Activated CD4-positive, alpha-beta T cell treated with anti-CD3 and anti-CD28 coated beads for 4 hours (primary cell): Measurements from ENCODE around the gene AKR1C1.
"Not testable (repeated sequence)": the region's sequence is repeated elsewhere in the genome, so short reads cannot be mapped to it uniquely, and the experiment has no call there.

ENCODE experiments used
- DNase-seq, 2 donors: peaks; one replicate each; pipeline ENCODE4 v3.0.0-alpha.2; 2020

The AKR1C1 gene

GRCh38 chr10:5019770-5020612 lies 56.8 kb downstream of the AKR1C1 start:
- not testable (repeated sequence) for DNase-seq

GRCh38 chr10:5021624-5022290 lies 58.5 kb downstream of the AKR1C1 start:
- DNase-seq: not testable (repeated sequence)

GRCh38 chr10:5023177-5023805 lies 60.1 kb downstream of the AKR1C1 start:
- no peak for DNase-seq

- not testable (repeated sequence) for DNase-seq
These were observed 62.3 kb downstream of the AKR1C1 start for GRCh38 chr10:5025461-5025881.

- no peak for DNase-seq
These were observed 67.8 kb downstream of the AKR1C1 start for GRCh38 chr10:5030989-5031388.

GRCh38 chr10:5031588-5031987 lies 68.4 kb downstream of the AKR1C1 start:
- not testable (repeated sequence) for DNase-seq

GRCh38 chr10:5032444-5032843 lies 69.2 kb downstream of the AKR1C1 start:
- DNase-seq: not testable (repeated sequence)
